BJ (cell line): ENCODE results near the gene DNER. TPM values are rescaled to one million over a fixed set of nuclear protein-coding genes. Genes with fewer than 3 reads are reported as not detected.

Source experiments
- CTCF ChIA-PET: fragments of 350-600 bp; formaldehyde crosslinking; extraction: SDS; loops from one replicate; lab custom pipeline; 2021; ENCODE audit warnings: antibody characterized with exemption, inconsistent platforms; lab: Yijun Ruan, JAX
- POLR2A ChIA-PET: fragments of 300-600 bp; sonication (Branson Sonifier 250); formaldehyde crosslinking; extraction: SDS; loops from one replicate; lab custom pipeline; 2021; ENCODE audit warnings: antibody characterized with exemption; lab: Charles Lee
- DNase-seq: peaks from one replicate; pipeline ENCODE4 v3.0.0-alpha.2; 2011; ENCODE audit warnings: low read depth
- H3K27me3 ChIP-seq: 2 replicates; pipeline ENCODE4 v1.6.0; 2011; ENCODE audit warnings: low read length; ENCODE audit not compliant: control insufficient read depth, insufficient read depth
- H3K36me3 ChIP-seq: 2 replicates; pipeline ENCODE4 v1.5.1; 2011; ENCODE audit warnings: low read length; ENCODE audit not compliant: control insufficient read depth, insufficient read depth
- H3K4me3 ChIP-seq: 2 replicates; pipeline ENCODE4 v1.5.1; 2011; ENCODE audit warnings: low read depth, mild to moderate bottlenecking, control low read depth, low read length
- polyA plus RNA-seq: library from polyadenylated mRNA; depleted of rRNA; stranded (reverse); fragments of >200 nt; gene quantifications from 2 replicates; pipeline ENCODE4 v1.2.3, GENCODE V29; 2011
- TF ChIP-seq, protein P1 (sequence below): IDR thresholded peaks from 2 replicates; pipeline ENCODE4 v1.5.1; 2011; ENCODE audit warnings: low read depth, mild to moderate bottlenecking, control low read depth, inconsistent platforms, low read length, moderate library complexity; ENCODE audit not compliant: insufficient read depth

DNER gene
- polyA plus RNA-seq, 1 experiment: 0.02 TPM

DNA sequence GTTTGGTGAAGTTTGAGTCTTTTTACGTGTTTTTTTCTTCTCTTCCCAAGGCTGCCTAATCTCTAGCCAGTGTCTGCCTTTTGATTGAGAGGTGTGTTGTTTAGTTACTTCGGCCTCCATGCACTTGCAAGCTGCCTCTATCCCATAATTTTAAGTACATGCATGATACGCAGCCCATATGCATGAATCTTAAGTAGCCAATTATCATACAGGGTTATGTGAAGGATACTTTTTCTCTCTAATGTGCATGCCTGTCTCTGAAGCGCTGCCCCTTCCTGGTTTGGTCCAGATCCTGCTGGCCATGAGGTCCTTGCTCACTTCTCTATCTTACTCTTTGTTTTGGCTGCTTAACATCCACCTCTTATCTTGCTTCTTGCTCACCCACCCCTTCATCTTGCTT lies 369.4 kb downstream of the DNER start:
- DNase-seq: no peak
- H3K36me3 ChIP-seq: no peaks in the 10 kb centered on the region
- H3K27me3 ChIP-seq: no peaks in the 10 kb centered on the region
- POLR2A ChIA-PET: no interaction called here
- TF ChIP-seq, protein P1, sequence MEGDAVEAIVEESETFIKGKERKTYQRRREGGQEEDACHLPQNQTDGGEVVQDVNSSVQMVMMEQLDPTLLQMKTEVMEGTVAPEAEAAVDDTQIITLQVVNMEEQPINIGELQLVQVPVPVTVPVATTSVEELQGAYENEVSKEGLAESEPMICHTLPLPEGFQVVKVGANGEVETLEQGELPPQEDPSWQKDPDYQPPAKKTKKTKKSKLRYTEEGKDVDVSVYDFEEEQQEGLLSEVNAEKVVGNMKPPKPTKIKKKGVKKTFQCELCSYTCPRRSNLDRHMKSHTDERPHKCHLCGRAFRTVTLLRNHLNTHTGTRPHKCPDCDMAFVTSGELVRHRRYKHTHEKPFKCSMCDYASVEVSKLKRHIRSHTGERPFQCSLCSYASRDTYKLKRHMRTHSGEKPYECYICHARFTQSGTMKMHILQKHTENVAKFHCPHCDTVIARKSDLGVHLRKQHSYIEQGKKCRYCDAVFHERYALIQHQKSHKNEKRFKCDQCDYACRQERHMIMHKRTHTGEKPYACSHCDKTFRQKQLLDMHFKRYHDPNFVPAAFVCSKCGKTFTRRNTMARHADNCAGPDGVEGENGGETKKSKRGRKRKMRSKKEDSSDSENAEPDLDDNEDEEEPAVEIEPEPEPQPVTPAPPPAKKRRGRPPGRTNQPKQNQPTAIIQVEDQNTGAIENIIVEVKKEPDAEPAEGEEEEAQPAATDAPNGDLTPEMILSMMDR: no peak
- CTCF ChIA-PET: interaction anchor here (0.6 to 1.3 kb wide), 4 partner anchors 9 to 205 kb away, joined by 3 to 4 read pairs (median 3); no protein-coding TSS in a partner anchor
- no peak overlapping the region for H3K4me3 ChIP-seq

DNA sequence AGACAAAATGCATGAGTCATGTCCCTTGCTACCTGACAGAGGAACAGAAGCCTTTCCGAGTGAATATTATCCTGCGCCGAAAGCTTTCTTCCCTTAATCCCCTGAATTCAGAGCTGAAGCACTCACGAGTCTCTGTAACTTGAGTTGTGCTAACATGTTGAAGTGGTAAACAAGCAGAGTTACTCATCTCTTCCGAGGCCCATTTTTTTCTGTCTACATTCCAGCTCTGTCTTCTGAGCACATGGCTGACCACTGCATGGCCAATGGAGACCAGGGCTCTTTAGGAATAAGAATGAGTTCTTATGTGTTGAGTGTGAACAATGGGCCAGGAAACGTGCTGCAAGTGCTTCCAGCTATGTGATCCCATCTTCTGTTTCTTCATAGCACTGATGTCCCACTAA lies 370.2 kb downstream of the DNER start:
- TF ChIP-seq, protein P1: no peak
- H3K4me3 ChIP-seq: no peak overlapping the region
- CTCF ChIA-PET: interaction anchor here (0.6 to 2.8 kb wide), 5 partner anchors 9 to 243 kb away, joined by 3 to 9 read pairs (median 3); no protein-coding TSS in a partner anchor

DNA sequence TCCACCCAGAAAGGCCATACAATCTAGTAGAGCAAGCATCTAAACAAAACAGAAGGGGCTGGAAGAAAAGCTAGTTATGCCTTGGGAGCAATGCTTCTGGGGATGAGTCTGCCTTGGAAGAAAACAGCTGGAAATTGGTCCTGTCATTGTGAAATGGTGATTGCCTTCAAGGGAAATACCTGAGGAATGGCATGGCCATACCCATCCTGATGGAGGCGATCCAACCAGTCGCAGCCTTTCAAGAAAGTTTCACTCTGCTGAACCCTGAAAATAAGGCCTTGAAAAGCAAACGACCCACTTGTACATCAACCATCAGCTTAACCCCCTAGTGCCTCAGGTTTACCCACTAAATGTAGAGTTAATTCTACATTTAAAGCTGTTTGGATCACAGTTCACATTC lies 370.7 kb downstream of the DNER start:
- CTCF ChIA-PET: interaction anchor here (1.2 to 2.8 kb wide), 4 partner anchors 8 to 243 kb away, joined by 3 to 9 read pairs (median 4); no protein-coding TSS in a partner anchor
- POLR2A ChIA-PET: no interaction called here
- Histone ChIP-seq H3K4me3 (no peak overlapping the region), H3K27me3 (no peaks in the 10 kb centered on the region), H3K36me3 (no peaks in the 10 kb centered on the region)
- TF ChIP-seq, protein P1: no peak
- DNase-seq: no peak

More for the DNA sequence above, 370.2 kb downstream of the DNER start:
- DNase-seq: peak; percentile 73
- no peaks in the 10 kb centered on the region for H3K36me3 ChIP-seq
- POLR2A ChIA-PET: interaction anchor here (0.6 kb wide), 2 partner anchors 20 to 685 kb away, joined by 4 to 6 read pairs; no protein-coding TSS in a partner anchor
- H3K27me3 ChIP-seq: no peaks in the 10 kb centered on the region

DNA sequence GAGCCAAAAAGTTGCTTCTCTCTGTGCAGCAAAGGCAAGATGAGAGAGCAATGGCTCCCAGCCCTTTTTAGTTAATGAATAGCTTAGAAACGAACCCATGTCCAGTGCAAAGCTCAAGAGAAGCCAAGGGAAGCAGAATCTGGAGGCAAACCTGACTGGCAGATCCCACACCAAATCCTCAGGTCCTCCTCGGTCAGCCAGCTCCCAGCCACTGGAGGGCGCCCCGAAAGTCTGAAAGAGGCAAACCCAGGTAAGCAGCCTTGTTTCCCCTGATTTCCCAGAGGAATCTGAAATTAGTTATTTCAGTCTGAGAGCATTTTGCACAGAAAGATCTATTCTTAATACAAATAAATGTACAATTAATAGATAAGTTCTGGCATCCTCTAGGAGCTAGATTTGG lies 372.0 kb downstream of the DNER start:
- ChIA-PET CTCF (interaction anchor here (0.6 to 2.8 kb wide), 6 partner anchors 9 to 244 kb away, joined by 3 to 9 read pairs (median 3); no protein-coding TSS in a partner anchor), POLR2A (no interaction called here)
- DNase-seq: no peak

DNA sequence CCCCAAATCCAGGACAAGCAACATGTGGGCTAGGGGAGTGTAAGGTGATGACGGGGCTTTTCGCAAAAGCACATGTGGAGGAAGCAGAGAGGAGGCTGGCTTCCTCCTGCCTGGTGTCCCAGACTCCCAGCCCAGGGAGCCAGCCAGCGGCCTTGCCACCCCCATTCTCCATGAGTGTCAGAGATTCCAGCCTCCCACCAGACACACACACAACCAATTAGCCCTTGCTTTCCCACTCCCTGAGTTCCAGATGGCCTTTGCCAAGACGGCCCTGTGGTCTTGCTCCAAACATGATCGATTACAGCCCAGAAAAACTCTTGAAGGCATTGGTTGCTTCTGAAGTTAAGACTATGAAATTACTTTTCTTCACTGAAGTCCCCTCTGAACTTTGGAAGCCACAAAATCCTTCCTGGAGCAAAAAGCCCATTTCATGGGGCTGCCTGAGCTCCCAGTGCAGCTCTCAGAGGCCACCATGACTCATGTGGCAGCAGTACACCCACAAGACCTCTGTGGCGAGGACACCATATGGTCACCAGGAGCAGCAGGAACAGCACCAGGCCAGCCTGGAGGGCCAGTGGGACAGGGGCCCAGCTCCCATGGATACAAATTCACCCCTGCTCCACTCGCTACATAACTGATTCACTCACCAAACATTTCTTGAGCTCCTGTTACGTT lies 374.1 kb downstream of the DNER start:
- ChIA-PET POLR2A (no interaction called here), CTCF (interaction anchor here (0.5 to 1.3 kb wide), 3 partner anchors 9 to 247 kb away, joined by 3 read pairs; no protein-coding TSS in a partner anchor)

More for the DNA sequence above, 372.0 kb downstream of the DNER start:
- H3K4me3 ChIP-seq: no peak overlapping the region
- H3K36me3 ChIP-seq: no peaks in the 10 kb centered on the region
- no peaks in the 10 kb centered on the region for H3K27me3 ChIP-seq
- TF ChIP-seq, protein P1: peak; percentile 45

More for the DNA sequence above, 374.1 kb downstream of the DNER start:
- H3K4me3 ChIP-seq: no peak overlapping the region
- DNase-seq: peak; percentile 63
- H3K27me3 ChIP-seq: no peaks in the 10 kb centered on the region
- H3K36me3 ChIP-seq: no peaks in the 10 kb centered on the region
- TF ChIP-seq, protein P1: no peak
